Progenitor cell of endocrine pancreas (in vitro differentiated cells): Measurements from ENCODE around the gene RPP14. TPM values are rescaled to one million over a fixed set of nuclear protein-coding genes. Genes with fewer than 3 reads are reported as not detected.

Source experiments
- DNase-seq: peaks from one replicate; pipeline ENCODE4 v3.0.0; 2021; ENCODE audit warnings: low spot score; ENCODE audit not compliant: unreplicated experiment
- H3K27ac Mint-ChIP-seq: 2 replicates; pipeline ENCODE4 v1.8.0; 2021; ENCODE audit warnings: mild to moderate bottlenecking, moderate library complexity, mixed read lengths
- H3K27me3 Mint-ChIP-seq: 2 replicates; pipeline ENCODE4 v1.8.0; 2021; ENCODE audit warnings: mixed read lengths
- H3K36me3 Mint-ChIP-seq: 2 replicates; pipeline ENCODE4 v1.8.0; 2022; ENCODE audit warnings: mixed read lengths; ENCODE audit not compliant: insufficient read depth
- H3K4me1 Mint-ChIP-seq: 2 replicates; pipeline ENCODE4 v1.8.0; 2021; ENCODE audit warnings: low read depth, mixed read lengths
- H3K4me3 Mint-ChIP-seq: 2 replicates; pipeline ENCODE4 v1.8.0; 2021; ENCODE audit warnings: low read depth, mild to moderate bottlenecking, moderate library complexity, mixed read lengths
- H3K9me3 Mint-ChIP-seq: 2 replicates; pipeline ENCODE4 v1.8.0; 2021; ENCODE audit warnings: low read depth, mixed read lengths
- total RNA-seq: library from RNA; stranded (reverse); gene quantifications from 2 replicates; pipeline ENCODE4 v1.2.1, GENCODE V29; 2021
- TF ChIP-seq, protein P1 (sequence below): fragments of 200-600 bp; sonication (generic); IDR thresholded peaks from one replicate; pipeline ENCODE4 v1.5.0; 2021; ENCODE audit warnings: antibody characterized with exemption, mild to moderate bottlenecking; ENCODE audit not compliant: unreplicated experiment

RPP14 gene
- total RNA-seq, 1 donor from 2014 or later = 26.0 TPM

DNA sequence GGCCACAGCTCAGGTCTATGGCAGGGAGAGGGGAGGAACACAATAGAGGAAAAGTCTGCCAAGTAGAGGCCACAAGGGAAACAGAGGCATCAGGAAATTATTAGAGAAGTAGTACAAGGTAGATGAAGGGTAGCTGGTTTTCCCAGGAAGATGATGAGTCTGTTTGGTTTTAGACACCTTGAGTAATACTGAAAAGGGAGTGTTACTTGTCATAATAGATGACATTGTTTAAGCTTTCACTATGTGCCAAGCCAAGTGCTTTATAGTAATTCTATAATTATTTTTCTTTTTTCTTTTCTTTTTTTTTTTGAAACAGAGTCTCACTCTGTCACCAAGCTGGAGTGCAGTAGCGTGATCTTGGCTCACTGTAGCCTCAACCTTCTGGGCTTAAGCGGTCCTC is 40.3 kb downstream of the RPP14 start:
- Mint-ChIP-seq H3K4me3 (no peak overlapping the region), H3K36me3 (no peaks in the 10 kb centered on the region), H3K4me1 (peaks cover 9% of the 10 kb centered on the region), H3K27me3 (no peaks in the 10 kb centered on the region), H3K27ac (no peak overlapping the region), H3K9me3 (no peaks in the 10 kb centered on the region)
- TF ChIP-seq, protein P1, sequence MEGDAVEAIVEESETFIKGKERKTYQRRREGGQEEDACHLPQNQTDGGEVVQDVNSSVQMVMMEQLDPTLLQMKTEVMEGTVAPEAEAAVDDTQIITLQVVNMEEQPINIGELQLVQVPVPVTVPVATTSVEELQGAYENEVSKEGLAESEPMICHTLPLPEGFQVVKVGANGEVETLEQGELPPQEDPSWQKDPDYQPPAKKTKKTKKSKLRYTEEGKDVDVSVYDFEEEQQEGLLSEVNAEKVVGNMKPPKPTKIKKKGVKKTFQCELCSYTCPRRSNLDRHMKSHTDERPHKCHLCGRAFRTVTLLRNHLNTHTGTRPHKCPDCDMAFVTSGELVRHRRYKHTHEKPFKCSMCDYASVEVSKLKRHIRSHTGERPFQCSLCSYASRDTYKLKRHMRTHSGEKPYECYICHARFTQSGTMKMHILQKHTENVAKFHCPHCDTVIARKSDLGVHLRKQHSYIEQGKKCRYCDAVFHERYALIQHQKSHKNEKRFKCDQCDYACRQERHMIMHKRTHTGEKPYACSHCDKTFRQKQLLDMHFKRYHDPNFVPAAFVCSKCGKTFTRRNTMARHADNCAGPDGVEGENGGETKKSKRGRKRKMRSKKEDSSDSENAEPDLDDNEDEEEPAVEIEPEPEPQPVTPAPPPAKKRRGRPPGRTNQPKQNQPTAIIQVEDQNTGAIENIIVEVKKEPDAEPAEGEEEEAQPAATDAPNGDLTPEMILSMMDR = no peak
- DNase-seq = no peak

- Mint-ChIP-seq H3K27ac (no peak overlapping the region), H3K36me3 (no peaks in the 10 kb centered on the region), H3K4me1 (peaks cover 9% of the 10 kb centered on the region), H3K9me3 (no peaks in the 10 kb centered on the region), H3K4me3 (no peak overlapping the region), H3K27me3 (no peaks in the 10 kb centered on the region)
- TF ChIP-seq, protein P1 = no peak
- no peak for DNase-seq
These were observed 41.9 kb downstream of the RPP14 start for GRCh38 chr3:58347984-58348383.

GRCh38 chr3:58349792-58350626 is 44.0 kb downstream of the RPP14 start:
- no peak overlapping the region for H3K4me3 Mint-ChIP-seq
- TF ChIP-seq, protein P1 = no peak

DNA sequence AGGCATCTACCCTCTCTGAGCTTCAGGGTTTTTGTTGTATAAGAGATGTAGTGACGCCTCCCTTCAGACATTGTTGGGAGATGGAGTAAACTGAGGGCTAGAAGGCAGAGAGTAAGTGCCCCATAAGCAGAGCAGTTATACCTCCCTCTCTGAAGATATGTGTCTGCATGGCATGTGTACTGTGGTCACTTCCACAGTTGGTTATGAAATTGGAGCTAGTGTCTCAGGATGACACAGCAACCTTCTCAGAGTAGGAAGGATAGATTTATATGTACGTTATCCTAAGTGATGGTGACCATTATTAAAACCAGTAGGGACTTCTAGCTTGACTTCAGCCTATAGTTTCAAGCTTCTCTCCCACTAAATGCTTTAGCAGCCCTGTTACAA is 44.6 kb downstream of the RPP14 start:
- Mint-ChIP-seq H3K27ac (no peak overlapping the region), H3K36me3 (no peaks in the 10 kb centered on the region), H3K9me3 (no peaks in the 10 kb centered on the region), H3K27me3 (no peaks in the 10 kb centered on the region), H3K4me3 (no peak overlapping the region), H3K4me1 (peaks cover 9% of the 10 kb centered on the region)
- TF ChIP-seq, protein P1 = no peak
- DNase-seq = no peak

More at GRCh38 chr3:58349792-58350626, 44.0 kb downstream of the RPP14 start:
- H3K27ac Mint-ChIP-seq = no peak overlapping the region
- peaks cover 9% of the 10 kb centered on the region for H3K4me1 Mint-ChIP-seq
- H3K9me3 Mint-ChIP-seq = no peaks in the 10 kb centered on the region
- H3K27me3 Mint-ChIP-seq = no peaks in the 10 kb centered on the region
- H3K36me3 Mint-ChIP-seq = no peaks in the 10 kb centered on the region
- no peak for DNase-seq

GRCh38 chr3:58351920-58352319 is 45.9 kb downstream of the RPP14 start:
- Mint-ChIP-seq H3K36me3 (no peaks in the 10 kb centered on the region), H3K4me1 (peaks cover 11% of the 10 kb centered on the region), H3K27ac (no peak overlapping the region), H3K4me3 (no peak overlapping the region), H3K27me3 (no peaks in the 10 kb centered on the region), H3K9me3 (no peaks in the 10 kb centered on the region)
- TF ChIP-seq, protein P1 = no peak
- no peak for DNase-seq
